PC-3 (cell line): Measurements from ENCODE around the gene HEPN1. TPM values are rescaled to one million over a fixed set of nuclear protein-coding genes. Genes with fewer than 3 reads are reported as not detected.
A peak's percentile ranks its signal among the peaks of the same experiment; 100 is the strongest.

ENCODE experiments used
- ATAC-seq: fragments of 200-7000 bp; cut with Tn5 transposase; 2 replicates; pipeline ENCODE4 v1.9.1; 2020; ENCODE audit warnings: mild to moderate bottlenecking, moderate library complexity
- BruUV-seq: library from RNA; stranded (reverse); fragments of 400-500 nt; replicated peaks from 2 replicates; lab custom pipeline; 2021; lab: Mats Ljungman, UMichigan
- CTCF ChIA-PET: fragments of 300-600 bp; sonication (Branson Sonifier 250); formaldehyde crosslinking; loops from one replicate; lab custom pipeline; 2022; ENCODE audit warnings: antibody characterized with exemption; lab: Charles Lee
- POLR2A ChIA-PET: fragments of 300-600 bp; sonication (Branson Sonifier 250); formaldehyde crosslinking; loops from one replicate; lab custom pipeline; 2022; ENCODE audit warnings: antibody characterized with exemption; ENCODE audit not compliant: unreplicated experiment; lab: Charles Lee
- DNase-seq: peaks from one replicate; pipeline ENCODE4 v3.0.0-alpha.2; 2015
- H2AFZ ChIP-seq: fragments of 300-600 bp; sonication (generic); 2 replicates; pipeline ENCODE4 v1.6.0; 2016; ENCODE audit warnings: antibody characterized with exemption, low read length
- H3F3A ChIP-seq: fragments of 300-600 bp; sonication (generic); one replicate; pipeline ENCODE4 v1.6.0; 2017; ENCODE audit warnings: antibody characterized with exemption, low read length, control low read depth, mild to moderate bottlenecking; ENCODE audit not compliant: unreplicated experiment
- H3K27ac ChIP-seq: fragments of 300-600 bp; sonication (generic); 2 replicates; pipeline ENCODE4 v1.5.1; 2016; ENCODE audit warnings: mild to moderate bottlenecking, low read length
- H3K27me3 ChIP-seq: fragments of 300-600 bp; sonication (generic); 2 replicates; pipeline ENCODE4 v1.6.1; 2016; ENCODE audit warnings: low read length, mixed read lengths
- H3K36me3 ChIP-seq: fragments of 300-600 bp; sonication (generic); 2 replicates; pipeline ENCODE4 v1.6.1; 2016; ENCODE audit warnings: low read depth, mixed run types, low read length, mixed read lengths
- H3K4me1 ChIP-seq: fragments of 300-600 bp; sonication (generic); 2 replicates; pipeline ENCODE4 v1.5.1; 2016; ENCODE audit warnings: low read length; ENCODE audit not compliant: insufficient read depth
- H3K4me2 ChIP-seq: fragments of 300-600 bp; sonication (generic); 2 replicates; pipeline ENCODE4 v1.6.0; 2016; ENCODE audit warnings: low read length
- H3K4me3 ChIP-seq: fragments of 300-600 bp; sonication (generic); 2 replicates; pipeline ENCODE4 v1.5.1; 2016; ENCODE audit warnings: mild to moderate bottlenecking, low read length, mixed read lengths
- H3K79me2 ChIP-seq: fragments of 300-600 bp; sonication (generic); 2 replicates; pipeline ENCODE4 v1.6.1; 2017; ENCODE audit warnings: low read length, mixed read lengths
- H3K9ac ChIP-seq: fragments of 300-600 bp; sonication (generic); 2 replicates; pipeline ENCODE4 v1.6.0; 2016; ENCODE audit warnings: mild to moderate bottlenecking, low read length
- H3K9me2 ChIP-seq: fragments of 300-600 bp; sonication (generic); replicated peaks from 2 replicates; pipeline ENCODE4 v1.6.1; 2016; ENCODE audit warnings: mixed run types, low read length, mixed read lengths
- H3K9me3 ChIP-seq: fragments of 300-600 bp; sonication (generic); 2 replicates; pipeline ENCODE4 v1.6.1; 2016; ENCODE audit warnings: low read length, mixed read lengths
- H4K20me1 ChIP-seq: fragments of 300-600 bp; sonication (generic); 2 replicates; pipeline ENCODE4 v1.6.1; 2016; ENCODE audit warnings: low read length, mixed read lengths
- EZH2 ChIP-seq: fragments of 300-600 bp; sonication (generic); IDR thresholded peaks from one replicate; pipeline ENCODE4 v1.6.1; 2017; ENCODE audit warnings: antibody characterized with exemption, mild to moderate bottlenecking, low read length; ENCODE audit not compliant: unreplicated experiment
- EZH2phosphoT487 ChIP-seq: fragments of 300-600 bp; sonication (generic); IDR thresholded peaks from 2 replicates; pipeline ENCODE4 v1.6.1; 2018; ENCODE audit warnings: mild to moderate bottlenecking, antibody characterized with exemption, low read length, borderline replicate concordance
- intact Hi-C: fragments of 100-400 bp; cut with micrococcal nuclease; formaldehyde crosslinking; loops from 2 replicates; pipeline ENCODE4 v1.9.0; 2023
- total RNA-seq: library from RNA; depleted of rRNA; stranded (reverse); fragments of >200 nt; gene quantifications from 2 replicates; pipeline ENCODE4 v1.2.3, GENCODE V29; 2014
- TF ChIP-seq, protein P1 (sequence below): fragments of 300-600 bp; sonication (generic); conservative IDR thresholded peaks from 2 replicates; pipeline ENCODE4 v1.5.1; 2017; ENCODE audit warnings: antibody characterized with exemption, low read depth, mild to moderate bottlenecking, low read length

The HEPN1 gene
- total RNA-seq, 1 experiment from 2014 or later: not detected

DNA sequence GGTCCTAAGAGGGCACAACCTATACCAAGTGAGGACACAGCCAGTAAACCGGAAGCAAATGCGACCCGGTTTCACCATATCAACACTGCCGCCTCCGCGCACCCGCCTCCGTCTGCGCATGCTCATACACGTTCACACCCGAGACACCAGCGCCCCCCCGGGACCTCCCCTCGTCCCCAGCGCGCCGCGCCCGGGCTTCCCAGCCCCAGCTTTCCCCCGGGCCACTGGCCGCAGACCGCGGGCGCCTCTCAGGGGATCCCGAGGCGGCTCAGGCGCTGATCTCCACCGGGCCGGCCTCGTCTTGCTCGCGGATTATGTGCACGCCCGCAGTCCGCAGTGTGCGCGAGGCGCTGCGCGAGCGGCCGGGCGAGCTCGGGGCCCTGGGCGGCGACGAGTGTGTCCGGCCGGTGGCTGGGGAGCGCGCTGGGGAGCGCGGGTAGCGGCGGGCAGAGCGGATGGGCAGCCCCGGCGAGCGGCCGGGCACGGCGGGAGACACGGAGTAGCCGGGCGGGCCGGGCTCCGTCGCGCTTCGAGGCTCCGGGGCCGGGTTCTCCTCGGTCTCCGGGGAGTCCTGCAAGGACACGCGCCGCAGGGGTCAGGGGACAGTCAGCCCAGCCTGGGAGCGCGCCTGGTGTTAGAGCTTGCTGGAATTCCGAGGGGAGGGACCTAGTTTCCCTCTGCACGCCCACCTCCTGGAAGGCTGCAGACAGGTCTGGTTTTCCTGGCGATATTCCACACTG, 2.0 kb downstream of the HEPN1 start:
- Histone ChIP-seq H2AFZ (no peak overlapping the region; the same call in 1 of the 2 replicates), H3K4me2 (peak overlapping the region; percentile 37), H3K4me1 (no peaks in the 10 kb centered on the region), H3K9ac (no peak overlapping the region), H3K9me3 (no peaks in the 10 kb centered on the region), H3K36me3 (no peaks in the 10 kb centered on the region), H3K9me2 (no peaks in the 10 kb centered on the region), H3F3A (no peaks in the 10 kb centered on the region), H3K27ac (no peak overlapping the region), H3K79me2 (no peaks in the 10 kb centered on the region), H3K4me3 (peak overlapping the region; percentile 22; the same call in 1 of the 2 replicates), H4K20me1 (no peaks in the 10 kb centered on the region), H3K27me3 (no peaks in the 10 kb centered on the region)
- DNase-seq (no peak), ATAC-seq (peak; percentile 59)
- intact Hi-C loops: no loop called here
- BruUV-seq: no TSS peak
- CTCF ChIA-PET: no interaction called here
- POLR2A ChIA-PET: no interaction called here
- TF ChIP-seq EZH2 (no peak), EZH2phosphoT487 (no peak)
- TF ChIP-seq, protein P1, sequence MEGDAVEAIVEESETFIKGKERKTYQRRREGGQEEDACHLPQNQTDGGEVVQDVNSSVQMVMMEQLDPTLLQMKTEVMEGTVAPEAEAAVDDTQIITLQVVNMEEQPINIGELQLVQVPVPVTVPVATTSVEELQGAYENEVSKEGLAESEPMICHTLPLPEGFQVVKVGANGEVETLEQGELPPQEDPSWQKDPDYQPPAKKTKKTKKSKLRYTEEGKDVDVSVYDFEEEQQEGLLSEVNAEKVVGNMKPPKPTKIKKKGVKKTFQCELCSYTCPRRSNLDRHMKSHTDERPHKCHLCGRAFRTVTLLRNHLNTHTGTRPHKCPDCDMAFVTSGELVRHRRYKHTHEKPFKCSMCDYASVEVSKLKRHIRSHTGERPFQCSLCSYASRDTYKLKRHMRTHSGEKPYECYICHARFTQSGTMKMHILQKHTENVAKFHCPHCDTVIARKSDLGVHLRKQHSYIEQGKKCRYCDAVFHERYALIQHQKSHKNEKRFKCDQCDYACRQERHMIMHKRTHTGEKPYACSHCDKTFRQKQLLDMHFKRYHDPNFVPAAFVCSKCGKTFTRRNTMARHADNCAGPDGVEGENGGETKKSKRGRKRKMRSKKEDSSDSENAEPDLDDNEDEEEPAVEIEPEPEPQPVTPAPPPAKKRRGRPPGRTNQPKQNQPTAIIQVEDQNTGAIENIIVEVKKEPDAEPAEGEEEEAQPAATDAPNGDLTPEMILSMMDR: no peak

DNA sequence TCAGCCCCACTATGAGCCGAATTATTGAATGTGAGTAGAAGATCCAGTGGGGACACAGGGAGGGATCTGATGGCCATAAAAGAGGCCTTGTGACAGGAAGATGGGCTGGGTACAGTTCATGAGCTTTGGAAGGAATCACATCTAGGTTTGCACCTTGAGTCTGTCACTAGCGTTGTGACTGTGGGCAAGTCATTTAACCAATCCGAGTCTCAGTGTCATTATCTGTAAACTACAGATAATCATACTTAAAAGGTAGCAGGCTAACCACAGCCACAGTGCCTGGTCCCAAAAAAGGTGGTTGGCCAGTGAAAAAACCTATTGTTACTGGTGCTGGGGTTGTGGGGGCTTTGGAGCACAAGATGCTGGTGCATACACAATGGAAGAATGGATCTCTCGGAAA, 3.8 kb downstream of the HEPN1 start:
- H2AFZ ChIP-seq: no peak overlapping the region
- no peaks in the 10 kb centered on the region for H3K36me3 ChIP-seq
- intact Hi-C loops: no loop called here
- CTCF ChIA-PET: no interaction called here
- no peak overlapping the region for H3K9ac ChIP-seq
- H3F3A ChIP-seq: no peaks in the 10 kb centered on the region
- no peaks in the 10 kb centered on the region for H3K79me2 ChIP-seq
- H3K4me3 ChIP-seq: no peak overlapping the region
- POLR2A ChIA-PET: no interaction called here
- DNase-seq: no peak
- no peak overlapping the region for H3K27ac ChIP-seq
- H3K27me3 ChIP-seq: no peaks in the 10 kb centered on the region
- H3K4me2 ChIP-seq: no peak overlapping the region
- no peaks in the 10 kb centered on the region for H4K20me1 ChIP-seq
- H3K9me3 ChIP-seq: no peaks in the 10 kb centered on the region
- BruUV-seq: no TSS peak
- TF ChIP-seq, protein P1: no peak
- TF ChIP-seq EZH2phosphoT487: no peak
- no peak for TF ChIP-seq EZH2
- H3K9me2 ChIP-seq: no peaks in the 10 kb centered on the region
- ATAC-seq: no peak
- H3K4me1 ChIP-seq: no peaks in the 10 kb centered on the region

DNA sequence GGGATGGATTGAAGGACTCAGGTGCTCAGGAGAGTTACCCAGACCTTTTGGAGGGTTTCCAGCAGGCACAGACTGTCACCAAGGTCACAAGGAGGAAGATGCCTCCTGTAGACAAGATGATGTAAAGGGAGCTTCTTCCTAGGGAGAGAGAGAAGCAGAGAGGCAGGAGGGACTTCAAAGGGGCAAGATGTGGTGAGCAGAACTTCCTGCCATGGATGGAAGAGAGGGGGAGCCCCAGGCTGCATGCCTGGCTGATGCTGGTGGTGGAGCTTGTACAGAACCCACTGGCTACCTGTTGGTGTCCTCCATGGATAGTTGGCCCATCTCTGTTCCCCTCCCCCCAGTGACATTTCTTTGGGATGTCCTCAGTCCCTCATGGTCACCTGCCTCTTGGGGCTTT, 4.2 kb downstream of the HEPN1 start:
- no peak overlapping the region for H3K4me3 ChIP-seq
- H3F3A ChIP-seq: no peaks in the 10 kb centered on the region
- H3K9ac ChIP-seq: no peak overlapping the region
- intact Hi-C loops: no loop called here
- H3K36me3 ChIP-seq: no peaks in the 10 kb centered on the region
- H3K9me2 ChIP-seq: no peaks in the 10 kb centered on the region
- no peak overlapping the region for H3K4me2 ChIP-seq
- ATAC-seq (no peak), DNase-seq (no peak)
- ChIA-PET POLR2A (no interaction called here), CTCF (no interaction called here)
- TF ChIP-seq EZH2phosphoT487 (no peak), EZH2 (no peak)
- TF ChIP-seq, protein P1: no peak
- no peaks in the 10 kb centered on the region for H4K20me1 ChIP-seq
- H3K27ac ChIP-seq: no peak overlapping the region
- no TSS peak for BruUV-seq
- H3K9me3 ChIP-seq: no peaks in the 10 kb centered on the region
- no peak overlapping the region for H2AFZ ChIP-seq
- H3K4me1 ChIP-seq: no peaks in the 10 kb centered on the region
- no peaks in the 10 kb centered on the region for H3K79me2 ChIP-seq
- H3K27me3 ChIP-seq: no peaks in the 10 kb centered on the region
